Activated CD8-positive, alpha-beta memory T cell treated with anti-CD3 and anti-CD28 coated beads, Interleukin-2, amount 50 U/mL, for 24 hours (primary cell): ENCODE measurements around the gene TMEM191C.
"Not testable (repeated sequence)": the region's sequence is repeated elsewhere in the genome, so short reads cannot be mapped to it uniquely, and the experiment has no call there.

Experiments used
- DNase-seq: peaks from one replicate; pipeline ENCODE4 v3.0.0-alpha.2; 2020; ENCODE audit errors: extremely low read depth

Gene TMEM191C

DNA sequence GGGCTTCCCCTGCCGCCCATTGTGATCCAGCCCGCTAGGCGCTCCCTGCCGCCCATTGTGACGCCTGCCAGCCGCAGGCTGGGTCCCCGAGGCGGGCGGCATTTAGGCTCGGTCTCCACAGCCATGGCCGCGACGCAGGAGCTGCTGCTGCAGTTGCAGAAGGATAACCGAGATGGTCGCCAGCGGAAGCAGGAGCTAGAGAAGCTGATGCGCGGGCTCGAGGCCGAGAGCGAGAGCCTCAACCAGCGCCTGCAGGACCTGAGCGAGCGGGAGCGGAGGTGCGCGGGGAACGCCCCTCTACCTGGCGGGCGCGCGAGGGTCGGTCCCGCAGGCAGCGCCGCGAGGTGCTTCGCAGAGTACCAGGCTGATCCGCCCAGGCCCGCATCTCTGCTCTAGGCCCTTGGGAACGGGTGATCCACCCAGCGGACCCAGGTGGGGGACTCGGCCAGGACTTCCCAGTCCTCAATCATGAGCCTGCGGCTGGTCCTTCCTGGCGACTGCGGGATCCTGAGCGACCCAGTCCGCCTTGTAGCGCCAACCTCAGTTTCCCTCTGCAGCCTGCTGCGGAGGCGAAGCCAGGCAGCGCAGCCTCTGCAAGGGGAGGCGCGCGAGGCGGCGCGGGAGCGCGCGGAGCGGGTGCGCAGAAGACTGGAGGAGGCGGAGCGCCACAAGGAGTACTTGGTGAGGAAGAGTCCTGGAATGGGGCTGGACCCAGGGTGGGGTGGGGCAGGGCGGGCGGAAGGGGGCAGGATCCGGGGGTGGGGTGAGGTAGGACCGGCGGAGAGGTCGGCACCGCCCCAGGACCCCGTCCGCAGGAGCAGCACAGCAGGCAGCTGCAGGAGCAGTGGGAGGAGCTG, at the start of gene TMEM191C:
Gene TMEM191C (plus strand): TSS at position 51 of the 857 bp plus-strand sequence. CDS start 73 bp downstream, at position 124.
- DNase-seq, result not testable (repeated sequence)

DNA sequence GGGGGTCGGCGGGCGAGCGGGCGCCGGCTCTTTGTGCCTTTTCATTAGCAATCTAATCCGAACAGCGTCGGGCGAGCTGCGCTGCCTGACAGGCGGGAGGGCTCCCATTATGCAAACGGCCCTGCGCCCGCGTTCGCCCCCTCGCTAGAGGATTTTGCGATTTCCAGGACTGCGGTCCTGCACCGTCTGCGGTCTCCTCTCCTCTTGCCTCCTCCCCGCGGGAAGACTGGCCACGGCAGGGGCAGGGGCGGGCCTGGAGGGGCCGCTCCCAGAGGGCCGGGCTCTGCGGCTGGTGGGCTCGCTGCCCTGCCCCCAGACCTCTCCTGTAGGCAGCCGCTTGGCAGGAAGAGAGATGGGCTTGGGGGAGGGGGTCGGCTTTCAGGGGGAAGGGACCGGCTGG, 49.3 kb upstream of the TMEM191C start:
- not testable (repeated sequence) for DNase-seq

DNA sequence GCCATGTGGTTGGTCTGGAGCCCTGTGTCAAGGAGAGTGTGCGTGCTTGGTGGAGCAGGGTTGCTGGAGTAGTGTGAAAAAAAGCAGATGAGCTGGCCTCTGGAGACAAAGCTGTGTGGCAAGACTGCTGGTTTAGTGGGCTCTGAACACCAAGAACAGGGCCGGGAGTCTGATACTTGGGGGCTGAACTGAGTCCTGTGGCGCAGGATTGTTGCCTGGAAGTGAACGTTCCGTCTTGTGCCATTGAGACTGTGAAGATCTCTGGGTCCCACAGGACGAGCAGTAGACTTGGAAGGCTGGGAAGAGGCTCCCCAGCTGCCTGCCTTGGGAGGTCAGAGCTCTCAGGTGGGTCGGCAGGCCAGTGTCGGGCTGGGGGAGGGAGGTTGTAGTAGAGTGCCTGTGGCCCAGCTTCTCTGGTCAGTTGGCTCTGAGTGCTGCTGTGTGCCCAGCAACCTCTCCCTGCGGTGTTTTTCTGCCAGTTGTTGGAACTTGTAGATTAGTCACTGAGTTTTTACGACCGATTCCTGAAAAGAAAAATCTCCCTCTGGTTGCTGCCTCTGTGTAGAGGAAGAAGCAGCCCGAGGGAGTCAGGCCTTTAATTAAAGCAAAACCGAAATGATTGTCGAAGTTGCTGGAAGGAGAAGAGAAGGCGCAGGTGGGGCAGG, 48.1 kb upstream of the TMEM191C start:
- not testable (repeated sequence) for DNase-seq

DNA sequence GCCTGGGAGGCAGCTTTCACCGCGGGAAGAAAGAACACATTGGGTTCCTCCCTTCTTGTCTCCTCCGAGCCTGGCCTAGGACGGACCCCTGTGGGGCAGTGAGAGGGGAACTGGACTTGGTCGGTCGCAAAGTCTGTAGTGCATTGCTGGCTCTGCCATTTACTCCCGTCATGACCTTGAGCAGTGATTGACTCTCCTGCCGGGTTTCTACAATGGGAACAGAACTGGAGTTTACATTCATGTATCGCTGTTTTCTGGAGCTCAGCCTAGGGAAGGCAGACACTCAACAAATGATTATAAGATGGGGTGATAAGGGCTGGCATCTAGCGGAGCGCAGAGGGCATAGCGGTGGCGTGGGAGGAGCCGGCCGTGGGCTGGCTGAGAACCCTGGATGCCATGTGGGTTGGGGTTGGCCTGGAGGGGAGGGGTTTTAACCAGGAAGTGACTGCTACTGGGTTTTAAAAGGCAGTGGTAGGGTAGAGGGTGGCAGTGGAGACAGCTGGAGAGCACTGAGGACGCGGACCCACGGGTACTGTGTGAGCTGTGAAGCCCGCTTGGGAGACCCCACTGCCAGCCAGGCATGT, 46.9 kb upstream of the TMEM191C start:
- DNase-seq, result not testable (repeated sequence)

DNA sequence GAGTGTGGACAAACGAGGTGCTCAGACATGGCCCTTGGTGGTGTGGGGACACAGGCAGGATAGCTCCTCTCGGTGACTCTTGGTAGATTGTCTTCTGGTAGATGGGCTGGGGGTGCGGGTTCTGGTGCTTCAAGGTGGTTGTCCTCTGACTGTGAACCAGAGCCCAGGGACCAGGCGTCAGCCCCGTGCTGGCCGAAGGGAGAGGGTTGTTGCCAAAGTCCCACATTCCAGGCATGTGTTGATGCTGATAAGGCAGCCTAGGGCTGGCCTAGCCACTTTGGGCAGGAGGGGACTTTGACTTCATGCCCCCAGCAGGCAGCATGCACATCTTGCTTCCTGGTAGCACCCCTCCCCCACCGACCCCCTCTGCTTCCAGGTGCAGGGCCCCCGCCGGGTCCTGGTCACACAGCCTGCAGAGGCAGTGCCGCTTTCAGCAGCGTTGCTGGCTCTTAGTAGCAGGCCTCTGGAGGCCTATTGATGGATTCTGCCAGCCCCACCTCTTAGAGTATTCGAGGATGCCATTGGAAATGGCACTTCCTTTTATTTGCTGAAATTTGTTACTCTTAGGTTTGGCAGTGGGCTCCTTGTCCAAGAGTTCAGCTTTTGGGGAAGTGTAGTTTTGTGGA, 43.0 kb upstream of the TMEM191C start:
- not testable (repeated sequence) for DNase-seq

DNA sequence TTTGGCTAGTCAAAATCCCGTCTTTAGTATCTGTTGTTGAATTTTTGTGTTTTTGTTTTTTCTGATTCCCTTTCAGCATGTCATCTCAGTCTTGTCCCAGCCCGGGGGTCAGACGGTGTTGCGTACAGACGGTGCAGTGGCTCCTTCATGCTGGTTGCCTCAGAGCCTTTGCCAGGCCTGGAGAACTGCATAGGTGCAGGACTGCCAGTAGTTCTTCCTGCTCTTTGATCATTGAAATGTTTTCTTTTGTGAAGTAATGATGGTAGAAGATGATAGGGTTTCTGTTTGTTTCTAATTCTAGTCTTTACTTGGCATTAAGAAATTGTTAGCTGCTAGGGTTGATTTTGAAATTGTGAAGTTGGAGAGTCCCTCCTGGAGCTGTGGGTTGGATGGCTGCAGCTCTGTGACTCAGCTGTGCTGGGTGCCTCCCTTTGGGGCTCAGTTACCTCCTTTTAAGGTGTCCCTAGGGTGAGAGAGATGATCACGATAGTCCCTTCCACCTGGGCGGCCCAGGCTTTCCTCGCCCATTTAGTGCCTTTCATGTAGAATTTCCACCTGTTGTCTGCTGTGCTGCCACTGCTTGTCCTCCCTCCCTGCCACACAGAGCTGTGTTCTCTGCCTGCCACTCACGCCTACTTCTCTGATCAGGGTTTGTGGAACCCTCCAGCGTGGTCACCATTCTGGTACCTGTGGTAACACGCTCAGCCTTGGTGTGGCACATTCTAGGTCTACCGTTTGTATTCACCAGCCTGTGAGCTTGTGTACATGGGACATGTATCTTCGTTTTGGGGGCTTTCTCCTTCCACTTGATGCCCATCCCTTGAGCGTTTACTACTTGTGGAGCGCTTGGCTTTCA, 32.6 kb upstream of the TMEM191C start:
- DNase-seq, result not testable (repeated sequence)

DNA sequence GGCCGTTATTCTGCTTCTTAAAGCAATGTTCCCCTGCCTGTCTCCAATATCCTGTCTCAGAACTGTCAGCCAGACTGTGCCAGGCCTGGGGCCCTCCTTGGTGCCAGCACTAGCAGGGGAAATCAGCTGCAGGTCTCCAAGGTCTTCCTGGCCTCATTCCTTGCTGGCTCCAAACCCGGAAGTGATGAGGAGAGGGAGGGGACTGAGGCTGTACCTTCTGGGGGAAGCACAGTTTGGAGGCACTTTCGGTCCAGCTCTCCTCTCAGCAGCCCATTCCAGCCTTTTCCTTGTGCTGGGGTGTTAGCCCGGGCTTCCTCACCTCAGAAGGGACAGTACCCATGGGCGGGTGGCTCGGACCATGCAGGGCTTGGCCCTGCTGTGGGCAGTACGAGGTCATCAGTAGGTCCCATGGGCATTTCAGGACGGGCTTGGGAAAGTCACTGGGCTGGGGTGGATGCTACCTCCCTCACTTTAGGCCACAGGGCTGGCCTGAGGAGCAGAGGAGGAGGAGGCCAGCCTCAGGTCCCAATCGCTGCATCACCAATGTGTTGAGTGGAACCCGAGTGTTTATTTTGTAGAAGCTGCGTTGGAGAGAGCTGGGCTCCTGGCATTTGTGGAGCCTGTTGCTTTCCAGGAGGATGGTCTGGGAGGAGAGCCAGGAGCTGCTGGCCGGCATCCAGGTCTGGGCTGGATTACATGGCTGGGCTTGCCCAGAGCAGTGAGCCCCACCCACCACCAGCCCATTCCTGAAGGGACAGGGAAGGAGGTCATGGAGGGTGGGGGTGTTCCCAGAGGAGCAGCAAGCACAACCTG, 31.0 kb upstream of the TMEM191C start:
- DNase-seq, result not testable (repeated sequence)

DNA sequence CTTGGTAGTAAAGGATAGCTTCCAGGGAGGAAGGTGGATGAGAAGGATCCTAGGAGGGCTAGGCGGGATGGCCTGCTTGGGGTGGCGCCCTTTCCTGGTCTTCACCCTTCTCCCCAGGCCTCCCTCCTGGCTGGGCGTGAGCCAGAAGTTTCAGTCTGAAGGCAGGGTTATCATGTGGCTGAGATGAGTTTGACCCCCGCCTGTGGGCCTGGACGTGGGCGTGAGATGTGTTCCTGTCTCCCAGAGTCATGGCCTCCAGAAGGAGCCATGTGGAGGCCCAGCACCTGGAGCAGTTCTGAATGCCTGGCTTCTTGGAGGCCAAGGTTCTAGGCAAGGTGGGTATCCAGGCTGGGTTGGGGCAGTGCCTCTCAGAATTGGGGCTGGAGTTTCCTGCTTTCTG, 29.2 kb upstream of the TMEM191C start:
- DNase-seq, result not testable (repeated sequence)

DNA sequence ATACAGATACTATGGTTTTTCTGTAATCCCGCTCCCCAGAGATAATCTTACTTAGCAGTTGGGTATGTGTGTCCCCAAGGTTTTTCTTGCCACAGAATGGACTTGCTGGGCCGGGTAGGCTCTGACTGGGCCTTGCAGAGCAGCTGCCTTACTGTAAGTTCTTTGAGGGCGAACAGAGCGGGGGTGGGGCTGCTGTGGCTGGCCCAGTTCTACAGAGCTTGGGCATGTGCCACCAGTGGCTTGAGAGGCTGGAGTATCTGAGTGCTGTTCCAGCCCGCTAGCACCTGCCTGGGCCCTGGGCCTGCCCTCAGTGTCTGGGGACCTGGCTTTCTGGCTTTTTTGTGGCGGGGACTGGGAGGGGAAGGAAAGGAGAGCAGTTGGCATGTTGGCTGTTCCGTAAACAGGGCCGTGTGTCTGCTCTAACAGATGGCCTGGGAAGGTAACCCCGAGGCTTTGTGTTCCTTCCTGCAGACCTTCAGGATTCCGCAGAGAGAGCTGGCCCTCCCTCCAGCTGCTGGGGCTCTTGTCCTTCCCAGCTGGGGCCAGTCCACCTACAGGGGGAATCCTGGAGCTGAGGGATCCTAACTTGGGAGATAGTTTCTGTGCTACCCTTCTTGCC, 27.1 kb upstream of the TMEM191C start:
- DNase-seq, result not testable (repeated sequence)

DNA sequence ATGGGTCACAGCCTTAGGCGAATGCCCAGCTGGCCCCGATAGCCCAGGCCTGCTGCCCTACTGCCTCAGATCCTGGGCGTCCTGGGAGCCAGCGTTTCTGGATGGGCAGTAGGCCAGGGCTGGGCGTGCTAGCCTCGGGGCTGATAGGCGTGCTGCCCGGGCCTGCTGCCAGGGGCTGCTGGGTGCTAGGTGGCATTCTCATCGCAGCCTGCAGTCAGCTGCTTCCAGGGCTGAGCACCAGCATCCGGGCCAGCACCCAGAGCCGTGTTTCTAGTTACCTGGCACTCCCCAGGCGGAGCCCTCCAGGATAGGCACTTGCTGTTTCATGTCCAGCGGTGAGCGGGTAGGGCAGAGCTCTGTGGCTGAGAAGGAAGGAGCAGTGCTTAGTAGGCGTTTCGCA, 26.5 kb upstream of the TMEM191C start:
- DNase-seq, result not testable (repeated sequence)

DNA sequence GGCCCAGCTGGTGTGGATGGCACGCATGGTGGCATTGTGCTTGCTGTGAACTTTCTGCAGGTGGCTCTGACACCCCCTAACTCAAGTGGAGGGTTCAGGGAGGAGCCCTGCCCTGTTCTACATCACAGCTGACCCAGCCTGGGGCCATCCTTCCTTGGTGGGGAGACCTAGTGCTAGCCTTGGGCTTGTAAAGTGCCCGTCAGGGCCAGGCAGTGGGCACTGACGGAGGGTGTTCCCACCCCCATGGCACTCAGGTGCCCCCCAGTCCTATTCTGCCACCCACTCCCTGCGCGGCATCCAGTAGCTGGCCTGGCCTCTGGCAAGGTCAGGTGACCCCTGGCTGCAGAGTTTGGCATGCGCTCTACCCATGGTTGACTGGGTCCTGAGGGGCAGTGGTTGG, 26.0 kb upstream of the TMEM191C start:
- DNase-seq, result not testable (repeated sequence)

DNA sequence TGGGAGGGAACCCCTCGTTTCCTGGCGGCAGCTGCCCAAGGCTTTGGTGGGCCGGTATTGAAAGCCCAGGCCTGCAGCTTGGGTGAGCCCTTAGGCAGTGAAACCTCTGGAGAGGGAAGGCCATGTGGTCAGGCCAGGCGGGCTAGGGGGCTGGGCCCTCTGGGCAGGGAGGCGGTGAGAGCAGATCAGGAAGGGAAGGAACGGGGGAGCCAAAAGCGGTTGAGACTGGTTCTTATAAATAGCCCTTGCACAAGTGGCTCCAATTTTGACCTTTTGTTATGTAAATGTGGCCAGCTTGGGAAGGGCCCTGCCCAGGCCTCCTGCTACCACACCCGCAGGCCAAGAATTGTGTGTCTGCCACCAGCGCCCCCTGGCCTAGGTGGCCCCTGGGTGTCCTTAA, 25.1 kb upstream of the TMEM191C start:
- not testable (repeated sequence) for DNase-seq

DNA sequence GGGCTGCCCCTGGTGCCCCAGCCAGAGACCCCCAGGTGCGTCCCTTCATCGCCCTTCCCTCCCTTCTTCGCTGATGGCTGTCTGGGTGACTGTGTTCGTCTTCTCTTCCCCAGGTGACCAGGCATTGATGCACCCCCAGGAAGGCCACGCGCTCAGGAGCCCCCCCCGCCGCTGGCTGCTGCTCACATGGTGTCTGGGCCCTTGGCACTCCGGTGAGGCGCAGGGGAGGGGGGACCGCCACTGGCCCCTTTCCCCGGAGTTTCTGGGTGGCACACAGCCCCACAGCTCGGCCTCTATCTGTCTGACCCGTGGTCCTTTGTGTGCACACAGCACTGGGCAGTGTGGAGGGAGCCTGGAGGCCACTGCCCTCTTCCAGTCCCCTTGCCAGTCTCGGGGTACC, 24.5 kb upstream of the TMEM191C start:
- not testable (repeated sequence) for DNase-seq

DNA sequence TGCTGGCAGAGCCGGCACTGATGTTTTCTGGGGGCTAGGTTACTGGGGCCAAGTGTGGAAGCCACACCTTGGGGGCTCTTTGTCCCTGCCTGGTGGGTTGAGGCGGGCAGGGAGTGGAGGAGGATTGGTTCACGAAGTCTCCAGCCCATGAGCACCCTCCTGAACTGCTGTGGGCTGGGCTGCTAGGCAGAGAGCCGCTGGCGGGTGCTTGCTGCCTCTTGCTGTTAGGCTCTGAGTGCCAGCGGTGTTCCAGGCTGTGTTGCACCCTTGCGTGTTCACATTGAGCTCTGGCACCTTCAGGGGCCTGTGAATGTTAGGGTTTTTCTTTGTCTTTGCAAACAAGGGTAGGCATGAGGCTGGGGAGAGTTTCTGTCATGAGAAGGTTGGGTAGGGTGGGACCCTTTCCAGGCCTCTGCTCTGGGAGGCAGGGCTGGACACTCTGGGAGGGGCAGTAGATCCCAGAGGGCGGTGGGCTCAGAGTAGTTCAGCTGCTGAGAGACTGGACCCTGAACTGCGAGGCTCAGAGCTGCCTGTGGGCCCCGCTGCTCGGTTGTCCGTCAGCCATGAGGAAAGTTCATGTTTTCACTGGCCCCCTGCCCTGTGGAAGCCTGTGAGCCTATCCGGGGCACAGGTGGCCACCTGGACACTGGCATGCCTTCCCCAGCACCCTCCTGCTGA, 24.0 kb upstream of the TMEM191C start:
- no peak for DNase-seq

DNA sequence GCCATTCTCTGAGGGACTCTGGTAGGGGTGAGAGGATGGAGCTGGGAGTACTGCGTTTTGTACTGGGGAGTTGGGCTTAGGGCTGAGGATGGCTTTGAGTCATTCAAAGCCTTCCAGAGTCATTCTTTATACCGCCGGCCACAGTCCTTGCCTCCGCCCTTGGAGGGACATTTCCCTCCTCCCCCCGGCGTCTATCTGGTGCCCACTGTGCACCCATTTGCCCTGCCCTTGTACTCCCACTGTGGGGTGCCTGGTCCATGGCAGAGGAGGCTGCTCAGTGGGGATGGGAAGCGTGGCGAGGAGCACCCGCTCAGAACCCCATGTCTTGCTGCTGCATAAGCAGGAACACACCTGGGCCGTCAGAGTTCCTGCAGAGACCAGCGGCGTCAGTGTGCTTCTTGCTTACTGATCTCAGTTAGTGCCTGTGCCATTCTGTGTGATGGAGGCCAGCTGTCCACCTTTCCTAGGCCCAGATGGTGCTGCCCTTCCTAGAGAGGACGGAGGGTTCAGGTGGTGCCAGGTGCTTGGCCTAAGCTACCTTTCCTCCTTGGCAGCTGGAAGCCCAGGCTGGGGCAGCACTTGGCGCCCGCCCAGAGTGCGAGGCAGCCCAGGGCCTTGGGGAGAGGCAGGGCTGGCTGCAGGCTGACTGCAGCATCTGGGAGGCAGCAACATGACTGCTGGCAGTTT, 23.3 kb upstream of the TMEM191C start:
- DNase-seq, result no peak

DNA sequence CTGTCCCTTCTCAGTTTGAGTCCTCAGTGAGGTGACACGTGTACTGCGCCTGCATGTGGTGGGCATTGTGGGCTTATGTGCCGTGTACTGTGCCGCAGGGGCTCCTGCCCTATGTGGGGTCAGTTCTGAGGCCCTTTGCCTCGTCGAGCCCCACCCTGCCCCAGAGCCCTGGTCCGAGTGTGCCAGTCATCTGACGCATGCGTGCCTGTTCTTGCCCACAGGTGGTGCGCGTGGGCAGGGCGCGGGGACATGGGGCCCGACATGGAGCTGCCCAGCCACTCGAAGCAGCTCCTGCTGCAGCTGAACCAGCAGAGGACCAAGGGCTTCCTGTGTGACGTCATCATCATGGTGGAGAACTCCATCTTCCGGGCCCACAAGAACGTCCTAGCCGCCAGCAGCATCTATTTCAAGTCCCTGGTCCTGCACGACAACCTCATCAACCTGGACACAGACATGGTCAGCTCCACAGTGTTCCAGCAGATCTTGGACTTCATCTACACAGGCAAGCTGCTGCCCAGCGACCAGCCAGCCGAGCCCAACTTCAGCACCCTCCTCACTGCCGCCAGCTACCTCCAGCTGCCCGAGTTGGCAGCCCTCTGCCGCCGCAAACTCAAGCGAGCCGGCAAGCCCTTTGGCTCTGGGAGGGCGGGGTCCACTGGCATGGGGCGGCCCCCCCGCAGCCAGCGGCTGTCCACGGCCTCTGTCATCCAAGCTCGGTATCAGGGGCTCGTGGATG, 22.3 kb upstream of the TMEM191C start:
- DNase-seq, result no peak

DNA sequence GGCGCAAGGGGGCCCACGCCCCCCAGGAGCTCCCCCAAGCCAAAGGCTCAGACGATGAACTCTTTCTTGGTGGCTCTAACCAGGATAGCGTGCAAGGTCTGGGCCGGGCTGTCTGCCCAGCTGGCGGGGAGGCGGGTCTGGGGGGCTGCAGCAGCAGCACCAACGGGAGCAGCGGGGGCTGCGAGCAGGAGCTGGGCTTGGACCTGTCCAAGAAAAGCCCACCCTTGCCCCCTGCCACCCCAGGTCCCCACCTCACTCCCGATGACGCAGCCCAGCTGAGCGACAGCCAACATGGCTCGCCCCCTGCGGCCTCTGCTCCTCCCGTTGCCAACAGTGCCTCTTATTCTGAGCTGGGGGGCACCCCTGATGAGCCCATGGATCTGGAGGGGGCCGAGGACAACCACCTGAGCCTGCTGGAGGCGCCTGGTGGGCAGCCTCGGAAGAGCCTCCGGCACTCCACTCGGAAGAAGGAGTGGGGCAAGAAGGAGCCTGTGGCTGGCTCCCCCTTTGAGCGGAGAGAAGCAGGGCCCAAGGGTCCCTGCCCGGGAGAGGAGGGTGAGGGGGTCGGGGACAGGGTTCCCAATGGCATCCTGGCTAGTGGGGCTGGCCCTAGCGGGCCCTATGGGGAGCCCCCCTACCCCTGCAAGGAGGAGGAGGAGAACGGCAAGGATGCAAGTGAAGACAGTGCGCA, 21.6 kb upstream of the TMEM191C start:
- no peak for DNase-seq
